WTC11 (cell line): ENCODE results near the gene THEMIS2. TPM values are rescaled to one million over a fixed set of nuclear protein-coding genes. Genes with fewer than 3 reads are reported as not detected.

Experiments
- ATAC-seq: fragments of 200-7000 bp; cut with Tn5 transposase; 2 replicates; pipeline ENCODE4 v1.10.0; 2021; ENCODE audit warnings: mild to moderate bottlenecking, moderate library complexity
- CTCF ChIA-PET: fragments of 300-600 bp; sonication (Branson Sonifier 250); formaldehyde crosslinking; loops from one replicate; lab custom pipeline; 2021; ENCODE audit warnings: antibody characterized with exemption; lab: Charles Lee
- POLR2A ChIA-PET: fragments of 350-600 bp; sonication (Branson Sonifier 250); formaldehyde crosslinking; loops from one replicate; lab custom pipeline; 2021; ENCODE audit warnings: antibody characterized with exemption; lab: Charles Lee
- DNase-seq: peaks from one replicate; pipeline ENCODE4 v3.0.0; 2021; ENCODE audit warnings: low spot score
- H3K27ac Mint-ChIP-seq: 2 replicates; pipeline ENCODE4 v1.8.0; 2021; ENCODE audit warnings: mixed read lengths
- H3K27me3 Mint-ChIP-seq: 2 replicates; pipeline ENCODE4 v1.8.0; 2021; ENCODE audit warnings: low read depth, mild to moderate bottlenecking, moderate library complexity, mixed read lengths
- H3K36me3 Mint-ChIP-seq: 2 replicates; pipeline ENCODE4 v1.8.0; 2021; ENCODE audit warnings: mixed read lengths
- H3K4me1 Mint-ChIP-seq: 2 replicates; pipeline ENCODE4 v1.8.0; 2022; ENCODE audit warnings: mixed read lengths
- H3K4me3 Mint-ChIP-seq: 2 replicates; pipeline ENCODE4 v1.8.0; 2021; ENCODE audit warnings: mild to moderate bottlenecking, moderate library complexity, mixed read lengths
- H3K9me3 Mint-ChIP-seq: 2 replicates; pipeline ENCODE4 v1.8.0; 2021; ENCODE audit warnings: mixed read lengths
- CTCF ChIP-seq: fragments of 200-600 bp; IDR thresholded peaks from 2 replicates; pipeline ENCODE4 v1.8.0; 2022; ENCODE audit warnings: antibody characterized with exemption
- E2F5 ChIP-seq: sonication (generic); formaldehyde crosslinking; IDR thresholded peaks from 2 replicates; pipeline ENCODE4 v1.8.1; 2022; ENCODE audit warnings: mild to moderate bottlenecking, moderate library complexity, missing genetic modification reagents
- ERG ChIP-seq: fragments of 250-450 bp; sonication (Bioruptor Pico); IDR thresholded peaks from 2 replicates; pipeline ENCODE4 v1.8.0; 2021; ENCODE audit warnings: mild to moderate bottlenecking
- ESRRA ChIP-seq: sonication (generic); formaldehyde crosslinking; IDR thresholded peaks from 2 replicates; pipeline ENCODE4 v1.8.1; 2022; ENCODE audit warnings: mild to moderate bottlenecking, missing genetic modification reagents, borderline replicate concordance
- FOXP4 ChIP-seq: sonication (generic); formaldehyde crosslinking; IDR thresholded peaks from 2 replicates; pipeline ENCODE4 v1.8.0; 2022; ENCODE audit warnings: mild to moderate bottlenecking, missing genetic modification reagents
- GABPB1 ChIP-seq: sonication (generic); formaldehyde crosslinking; IDR thresholded peaks from 2 replicates; pipeline ENCODE4 v1.8.1; 2023; ENCODE audit warnings: mild to moderate bottlenecking, missing genetic modification reagents
- GRHL2 ChIP-seq: fragments of 250-450 bp; sonication (Bioruptor Pico); IDR thresholded peaks from 2 replicates; pipeline ENCODE4 v1.8.0; 2022; ENCODE audit warnings: mild to moderate bottlenecking, moderate library complexity; ENCODE audit not compliant: insufficient replicate concordance, severe bottlenecking
- HMGXB4 ChIP-seq: sonication (generic); formaldehyde crosslinking; IDR thresholded peaks from 2 replicates; pipeline ENCODE4 v1.8.1; 2023; ENCODE audit warnings: mild to moderate bottlenecking, moderate library complexity, missing genetic modification reagents
- JAZF1 ChIP-seq: fragments of 250-450 bp; sonication (Bioruptor Pico); IDR thresholded peaks from 2 replicates; pipeline ENCODE4 v1.9.0; 2021; ENCODE audit warnings: moderate library complexity, mild to moderate bottlenecking, inconsistent platforms
- MAX ChIP-seq: sonication (generic); formaldehyde crosslinking; IDR thresholded peaks from 2 replicates; pipeline ENCODE4 v1.8.0; 2022; ENCODE audit warnings: mild to moderate bottlenecking, missing genetic modification reagents
- MLX ChIP-seq: sonication (generic); formaldehyde crosslinking; IDR thresholded peaks from 2 replicates; pipeline ENCODE4 v1.8.1; 2023; ENCODE audit warnings: mild to moderate bottlenecking, missing genetic modification reagents, moderate library complexity
- MXD4 ChIP-seq: fragments of 250-450 bp; sonication (Bioruptor Pico); IDR thresholded peaks from 2 replicates; pipeline ENCODE4 v1.8.0; 2021; ENCODE audit warnings: mild to moderate bottlenecking, moderate library complexity, borderline replicate concordance
- NFE2L1 ChIP-seq: sonication (generic); formaldehyde crosslinking; IDR thresholded peaks from 2 replicates; pipeline ENCODE4 v1.8.1; 2023; ENCODE audit warnings: missing genetic modification reagents
- NR3C1 ChIP-seq: sonication (generic); formaldehyde crosslinking; conservative IDR thresholded peaks from 2 replicates; pipeline ENCODE4 v1.8.1; 2023; ENCODE audit warnings: low read depth, mild to moderate bottlenecking, missing genetic modification reagents
- OVOL2 ChIP-seq: fragments of 250-450 bp; sonication (Bioruptor Pico); IDR thresholded peaks from 2 replicates; pipeline ENCODE4 v1.9.0; 2021; ENCODE audit warnings: mild to moderate bottlenecking, borderline replicate concordance
- RELA ChIP-seq: sonication (generic); formaldehyde crosslinking; IDR thresholded peaks from 2 replicates; pipeline ENCODE4 v1.8.1; 2022; ENCODE audit warnings: missing genetic modification reagents, mild to moderate bottlenecking, borderline replicate concordance
- SP1 ChIP-seq: sonication (generic); formaldehyde crosslinking; conservative IDR thresholded peaks from 2 replicates; pipeline ENCODE4 v1.8.1; 2022; ENCODE audit warnings: missing genetic modification reagents
- USF2 ChIP-seq: sonication (generic); formaldehyde crosslinking; IDR thresholded peaks from 2 replicates; pipeline ENCODE4 v1.8.1; 2023; ENCODE audit warnings: mild to moderate bottlenecking, missing genetic modification reagents, moderate library complexity
- ZBTB43 ChIP-seq: sonication (generic); formaldehyde crosslinking; IDR thresholded peaks from 2 replicates; pipeline ENCODE4 v1.8.1; 2023; ENCODE audit warnings: mild to moderate bottlenecking, missing genetic modification reagents
- ZNF425 ChIP-seq: fragments of 250-450 bp; sonication (Bioruptor Pico); conservative IDR thresholded peaks from 2 replicates; pipeline ENCODE4 v1.9.0; 2021; ENCODE audit warnings: mild to moderate bottlenecking
- total RNA-seq: library from RNA; stranded (reverse); gene quantifications from 3 replicates; pipeline ENCODE4 v1.2.3, GENCODE V29; 2021

Gene THEMIS2
- total RNA-seq, 1 experiment from 2014 or later: 12.7 TPM

GRCh38 chr1:27833470-27833869 lies 38.9 kb upstream of the THEMIS2 start (continued):
- no peak for TF ChIP-seq CTCF
- no peak for TF ChIP-seq ERG
- no peak for TF ChIP-seq E2F5
- no peak for TF ChIP-seq NR3C1 (CRISPR knock-in tag)
- TF ChIP-seq NFE2L1 (CRISPR knock-in tag): no peak
- TF ChIP-seq SP1 (CRISPR knock-in tag): no peak
- TF ChIP-seq RELA (CRISPR knock-in tag): no peak
- no peak for TF ChIP-seq ZBTB43 (CRISPR knock-in tag)
- TF ChIP-seq, all 79 proteins: peak for 0

GRCh38 chr1:27835046-27835445 lies 37.3 kb upstream of the THEMIS2 start:
- Mint-ChIP-seq H3K36me3 (peaks cover 36% of the 10 kb centered on the region), H3K27ac (no peak overlapping the region), H3K9me3 (no peaks in the 10 kb centered on the region), H3K27me3 (no peaks in the 10 kb centered on the region), H3K4me3 (no peak overlapping the region), H3K4me1 (peaks cover 15% of the 10 kb centered on the region)
- TF ChIP-seq HMGXB4 (CRISPR knock-in tag): no peak
- no peak for TF ChIP-seq JAZF1 (CRISPR knock-in tag)
- no peak for TF ChIP-seq USF2 (CRISPR knock-in tag)
- no peak for TF ChIP-seq GRHL2 (CRISPR knock-in tag)
- TF ChIP-seq OVOL2: no peak
- TF ChIP-seq MXD4 (CRISPR knock-in tag): no peak
- no peak for TF ChIP-seq ESRRA (CRISPR knock-in tag)
- no peak for DNase-seq
- ChIA-PET POLR2A (interaction anchor here (0.6 kb wide), 1 partner anchor 76 kb away, joined by 3 read pairs; no protein-coding TSS in a partner anchor), CTCF (interaction anchor here (1.2 to 1.4 kb wide), 2 partner anchors 166 to 285 kb away, joined by 3 read pairs; no protein-coding TSS in a partner anchor)
- ATAC-seq: no peak

- Mint-ChIP-seq H3K36me3 (peaks cover 41% of the 10 kb centered on the region), H3K4me3 (no peak overlapping the region), H3K4me1 (peaks cover 15% of the 10 kb centered on the region), H3K27me3 (no peaks in the 10 kb centered on the region), H3K9me3 (no peaks in the 10 kb centered on the region), H3K27ac (no peak overlapping the region)
- POLR2A ChIA-PET: interaction anchor here (0.6 kb wide), 1 partner anchor 77 kb away, joined by 3 read pairs; no protein-coding TSS in a partner anchor
- no peak for DNase-seq
- CTCF ChIA-PET: interaction anchor here (1.4 kb wide), 1 partner anchor 285 kb away, joined by 3 read pairs; no protein-coding TSS in a partner anchor
- no peak for ATAC-seq
- TF ChIP-seq SP1 (CRISPR knock-in tag) (no peak), FOXP4 (CRISPR knock-in tag) (no peak), MAX (CRISPR knock-in tag) (no peak), MLX (CRISPR knock-in tag) (no peak), ZNF425 (CRISPR knock-in tag) (no peak), GABPB1 (CRISPR knock-in tag) (no peak)
Observed at GRCh38 chr1:27835501-27835900, 36.8 kb upstream of the THEMIS2 start.
